Measurements from ENCODE around the gene CHAMP1. TPM values are rescaled to one million over a fixed set of nuclear protein-coding genes. Genes with fewer than 3 reads are reported as not detected.

Gene CHAMP1
- polyA plus RNA-seq, 4 donors = 6.0 to 22.1 (median 7.1) TPM

GRCh38 chr13:114309086-114309485 is 5.2 kb upstream of the CHAMP1 start:
- Histone ChIP-seq H3K9me3 (ENCODE audit: control insufficient read depth in 2 of 2, insufficient read depth in 1 of 2, low read depth in 1 of 2, low read length in 1 of 2) (no peaks in the 10 kb centered on the region), H3K27ac (ENCODE audit: low read depth in 1 of 3, low read length in 2 of 3) (no peak overlapping the region), H3K27me3 (ENCODE audit: control insufficient read depth in 3 of 3, insufficient read depth in 3 of 3, low read length in 3 of 3) (no peaks in the 10 kb centered on the region), H3K4me1 (ENCODE audit: control insufficient read depth in 3 of 3, insufficient read depth in 2 of 3, low read depth in 1 of 3, low read length in 2 of 3) (peaks cover 0 to 5% (median 0%) of the 10 kb centered on the region in 3 donors), H3K36me3 (ENCODE audit: control insufficient read depth in 3 of 3, insufficient read depth in 2 of 3, low read depth in 1 of 3, low read length in 3 of 3) (peaks cover 0 to 12% (median 6%) of the 10 kb centered on the region in 3 donors), H3K4me3 (ENCODE audit: low read depth in 1 of 3, low read length in 3 of 3) (no peak overlapping the region)
- FAIRE-seq = no peak
- 90 to 100% (median 99%) methylated on average over 2 of the region's 2 CpGs for WGBS, 3 donors
- DNase-seq = no peak

- 77 to 84% (median 80%) methylated on average over 6 of the region's 6 CpGs for WGBS, 3 donors
- no peak overlapping the region for H3K4me3 ChIP-seq (ENCODE audit: low read depth in 1 of 3, low read length in 3 of 3)
- FAIRE-seq (no peak), DNase-seq (no peak)
- no peak overlapping the region for H3K27ac ChIP-seq (ENCODE audit: low read depth in 1 of 3, low read length in 2 of 3)
- peaks cover 0 to 5% (median 0%) of the 10 kb centered on the region in 3 donors for H3K4me1 ChIP-seq (ENCODE audit: control insufficient read depth in 3 of 3, insufficient read depth in 2 of 3, low read depth in 1 of 3, low read length in 2 of 3)
- no peaks in the 10 kb centered on the region for H3K9me3 ChIP-seq (ENCODE audit: control insufficient read depth in 2 of 2, insufficient read depth in 1 of 2, low read depth in 1 of 2, low read length in 1 of 2)
- H3K36me3 ChIP-seq (ENCODE audit: control insufficient read depth in 3 of 3, insufficient read depth in 2 of 3, low read depth in 1 of 3, low read length in 3 of 3) = peaks cover 0 to 11% (median 6%) of the 10 kb centered on the region in 3 donors
- no peaks in the 10 kb centered on the region for H3K27me3 ChIP-seq (ENCODE audit: control insufficient read depth in 3 of 3, insufficient read depth in 3 of 3, low read length in 3 of 3)
Observed at GRCh38 chr13:114309806-114310410, 4.4 kb upstream of the CHAMP1 start.

GRCh38 chr13:114310956-114311355 is 3.3 kb upstream of the CHAMP1 start:
- Histone ChIP-seq H3K4me3 (ENCODE audit: low read depth in 1 of 3, low read length in 3 of 3) (no peak overlapping the region), H3K9me3 (ENCODE audit: control insufficient read depth in 2 of 2, insufficient read depth in 1 of 2, low read depth in 1 of 2, low read length in 1 of 2) (no peaks in the 10 kb centered on the region), H3K27ac (ENCODE audit: low read depth in 1 of 3, low read length in 2 of 3) (no peak overlapping the region), H3K27me3 (ENCODE audit: control insufficient read depth in 3 of 3, insufficient read depth in 3 of 3, low read length in 3 of 3) (no peaks in the 10 kb centered on the region), H3K36me3 (ENCODE audit: control insufficient read depth in 3 of 3, insufficient read depth in 2 of 3, low read depth in 1 of 3, low read length in 3 of 3) (peaks cover 0 to 11% (median 3%) of the 10 kb centered on the region in 3 donors), H3K4me1 (ENCODE audit: control insufficient read depth in 3 of 3, insufficient read depth in 2 of 3, low read depth in 1 of 3, low read length in 2 of 3) (peaks cover 2 to 5% (median 4%) of the 10 kb centered on the region in 3 donors)
- WGBS, 3 donors = 82 to 87% (median 83%) methylated on average over 5 of the region's 5 CpGs
- no peak for FAIRE-seq
- DNase-seq = no peak

- Histone ChIP-seq H3K27ac (ENCODE audit: low read depth in 1 of 3, low read length in 2 of 3) (no peak overlapping the region), H3K36me3 (ENCODE audit: control insufficient read depth in 3 of 3, insufficient read depth in 2 of 3, low read depth in 1 of 3, low read length in 3 of 3) (peaks cover 0 to 7% (median 2%) of the 10 kb centered on the region in 3 donors), H3K4me3 (ENCODE audit: low read depth in 1 of 3, low read length in 3 of 3) (no peak overlapping the region), H3K27me3 (ENCODE audit: control insufficient read depth in 3 of 3, insufficient read depth in 3 of 3, low read length in 3 of 3) (no peaks in the 10 kb centered on the region), H3K4me1 (ENCODE audit: control insufficient read depth in 3 of 3, insufficient read depth in 2 of 3, low read depth in 1 of 3, low read length in 2 of 3) (peaks cover 4 to 5% (median 4%) of the 10 kb centered on the region in 3 donors), H3K9me3 (ENCODE audit: control insufficient read depth in 2 of 2, insufficient read depth in 1 of 2, low read depth in 1 of 2, low read length in 1 of 2) (no peaks in the 10 kb centered on the region)
- DNase-seq (peak in 1 of 2 donors; percentile 15), FAIRE-seq (no peak)
Observed at GRCh38 chr13:114311387-114311786, 2.9 kb upstream of the CHAMP1 start.

GRCh38 chr13:114311908-114312307 is 2.4 kb upstream of the CHAMP1 start:
- H3K27me3 ChIP-seq (ENCODE audit: control insufficient read depth in 3 of 3, insufficient read depth in 3 of 3, low read length in 3 of 3) = no peaks in the 10 kb centered on the region
- no peak overlapping the region for H3K4me3 ChIP-seq (ENCODE audit: low read depth in 1 of 3, low read length in 3 of 3)
- WGBS, 3 donors = 58 to 68% (median 60%) methylated on average over 2 of the region's 2 CpGs
- FAIRE-seq (no peak), DNase-seq (no peak)
- H3K36me3 ChIP-seq (ENCODE audit: control insufficient read depth in 3 of 3, insufficient read depth in 2 of 3, low read depth in 1 of 3, low read length in 3 of 3) = peaks cover 0 to 2% (median 0%) of the 10 kb centered on the region in 3 donors
- H3K4me1 ChIP-seq (ENCODE audit: control insufficient read depth in 3 of 3, insufficient read depth in 2 of 3, low read depth in 1 of 3, low read length in 2 of 3) = peaks cover 4 to 5% (median 4%) of the 10 kb centered on the region in 3 donors
- H3K9me3 ChIP-seq (ENCODE audit: control insufficient read depth in 2 of 2, insufficient read depth in 1 of 2, low read depth in 1 of 2, low read length in 1 of 2) = no peaks in the 10 kb centered on the region
- H3K27ac ChIP-seq (ENCODE audit: low read depth in 1 of 3, low read length in 2 of 3) = no peak overlapping the region

GRCh38 chr13:114313061-114313860 is 1.0 kb upstream of the CHAMP1 start:
- WGBS, 3 donors = 67 to 75% (median 70%) methylated on average over 17 of the region's 17 CpGs
- Histone ChIP-seq H3K27me3 (ENCODE audit: control insufficient read depth in 3 of 3, insufficient read depth in 3 of 3, low read length in 3 of 3) (no peaks in the 10 kb centered on the region), H3K4me3 (ENCODE audit: low read depth in 1 of 3, low read length in 3 of 3) (peak overlapping the region in 2 of 3 donors; percentile 49 to 74), H3K27ac (ENCODE audit: low read depth in 1 of 3, low read length in 2 of 3) (peak overlapping the region; percentile 85 to 96 (median 91)), H3K9me3 (ENCODE audit: control insufficient read depth in 2 of 2, insufficient read depth in 1 of 2, low read depth in 1 of 2, low read length in 1 of 2) (no peaks in the 10 kb centered on the region), H3K36me3 (ENCODE audit: control insufficient read depth in 3 of 3, insufficient read depth in 2 of 3, low read depth in 1 of 3, low read length in 3 of 3) (peaks cover 0 to 6% (median 0%) of the 10 kb centered on the region in 3 donors), H3K4me1 (ENCODE audit: control insufficient read depth in 3 of 3, insufficient read depth in 2 of 3, low read depth in 1 of 3, low read length in 2 of 3) (peaks cover 4 to 5% (median 4%) of the 10 kb centered on the region in 3 donors)
- DNase-seq (no peak), FAIRE-seq (no peak)

- Histone ChIP-seq H3K4me1 (ENCODE audit: control insufficient read depth in 3 of 3, insufficient read depth in 2 of 3, low read depth in 1 of 3, low read length in 2 of 3) (peaks cover 4 to 6% (median 5%) of the 10 kb centered on the region in 3 donors), H3K36me3 (ENCODE audit: control insufficient read depth in 3 of 3, insufficient read depth in 2 of 3, low read depth in 1 of 3, low read length in 3 of 3) (peaks cover 0 to 6% (median 0%) of the 10 kb centered on the region in 3 donors), H3K4me3 (ENCODE audit: low read depth in 1 of 3, low read length in 3 of 3) (peak overlapping the region; percentile 74 to 86 (median 76)), H3K27me3 (ENCODE audit: control insufficient read depth in 3 of 3, insufficient read depth in 3 of 3, low read length in 3 of 3) (no peaks in the 10 kb centered on the region), H3K9me3 (ENCODE audit: control insufficient read depth in 2 of 2, insufficient read depth in 1 of 2, low read depth in 1 of 2, low read length in 1 of 2) (no peaks in the 10 kb centered on the region), H3K27ac (ENCODE audit: low read depth in 1 of 3, low read length in 2 of 3) (peak overlapping the region in 2 of 3 donors; percentile 85 to 96)
- FAIRE-seq (no peak), DNase-seq (no peak)
- 8 to 13% (median 8%) methylated on average over 7 of the region's 7 CpGs for WGBS, 3 donors
Observed at GRCh38 chr13:114315074-114315785, 927 bp downstream of the CHAMP1 start.

GRCh38 chr13:114318624-114319023 is 4.3 kb downstream of the CHAMP1 start:
- H3K4me3 ChIP-seq (ENCODE audit: low read depth in 1 of 3, low read length in 3 of 3) = no peak overlapping the region
- DNase-seq (no peak), FAIRE-seq (no peak)
- H3K9me3 ChIP-seq (ENCODE audit: control insufficient read depth in 2 of 2, insufficient read depth in 1 of 2, low read depth in 1 of 2, low read length in 1 of 2) = no peaks in the 10 kb centered on the region
- H3K36me3 ChIP-seq (ENCODE audit: control insufficient read depth in 3 of 3, insufficient read depth in 2 of 3, low read depth in 1 of 3, low read length in 3 of 3) = peaks cover 0 to 15% (median 6%) of the 10 kb centered on the region in 3 donors
- H3K27me3 ChIP-seq (ENCODE audit: control insufficient read depth in 3 of 3, insufficient read depth in 3 of 3, low read length in 3 of 3) = no peaks in the 10 kb centered on the region
- WGBS, 3 donors = 13 to 19% (median 17%) methylated on average over 1 of the region's 1 CpG
- no peak overlapping the region for H3K27ac ChIP-seq (ENCODE audit: low read depth in 1 of 3, low read length in 2 of 3)
- peaks cover under 1 to 6% (median 4%) of the 10 kb centered on the region in 3 donors for H3K4me1 ChIP-seq (ENCODE audit: control insufficient read depth in 3 of 3, insufficient read depth in 2 of 3, low read depth in 1 of 3, low read length in 2 of 3)
